ENCODE results near the gene APMAP.

- no peak for TF ChIP-seq POLR2AphosphoS5 (IDR thresholded peaks at IDR 0.05; ENCODE audit: low read depth, low read length)
- TF ChIP-seq REST (IDR thresholded peaks at IDR 0.05; ENCODE audit: insufficient read depth in 1 of 2, low read depth in 2 of 2, low read length in 2 of 2) = no peak
- TF ChIP-seq TAF1 (IDR thresholded peaks at IDR 0.05; ENCODE audit: borderline replicate concordance, insufficient read depth, low read length) = no peak
These were observed 27.8 kb upstream of the APMAP start for GRCh38 chr20:25020345-25020744.

Measured in PFSK-1 (cell line).